Endodermal cell (in vitro differentiated cells): ENCODE data around the gene NPSR1. TPM values are rescaled to one million over a fixed set of nuclear protein-coding genes. Genes with fewer than 3 reads are reported as not detected.

Experiments used
- DNase-seq: peaks from one replicate; pipeline ENCODE4 v3.0.0-alpha.2; 2017
- H3K27ac ChIP-seq: 2 replicates; pipeline ENCODE4 v1.5.1; 2013; ENCODE audit warnings: mild to moderate bottlenecking, low read depth, low read length, moderate library complexity
- H3K27me3 ChIP-seq: 2 replicates; pipeline ENCODE4 v1.6.1; 2013; ENCODE audit warnings: mild to moderate bottlenecking, low read length, moderate library complexity; ENCODE audit not compliant: insufficient read depth, control insufficient read depth, poor library complexity, severe bottlenecking
- H3K36me3 ChIP-seq: 2 replicates; pipeline ENCODE4 v1.7.0; 2013; ENCODE audit warnings: mild to moderate bottlenecking, low read length, moderate library complexity; ENCODE audit not compliant: control insufficient read depth, insufficient read depth
- H3K4me1 ChIP-seq: one replicate; pipeline ENCODE4 v1.7.0; 2013; ENCODE audit warnings: low read length; ENCODE audit not compliant: control insufficient read depth, insufficient read depth
- H3K4me3 ChIP-seq: 2 replicates; pipeline ENCODE4 v1.5.1; 2013; ENCODE audit warnings: mild to moderate bottlenecking, low read length, moderate library complexity
- H3K9ac ChIP-seq: 2 replicates; pipeline ENCODE4 v1.6.1; 2013; ENCODE audit warnings: mild to moderate bottlenecking, low read length, moderate library complexity; ENCODE audit not compliant: poor library complexity, severe bottlenecking; ENCODE audit errors: extremely low read depth
- H3K9me3 ChIP-seq: 2 replicates; pipeline ENCODE4 v1.6.1; 2013; ENCODE audit warnings: mild to moderate bottlenecking, low read length, moderate library complexity; ENCODE audit not compliant: control insufficient read depth
- H3K27ac Mint-ChIP-seq: 2 replicates; pipeline ENCODE4 v1.8.0; 2020; ENCODE audit warnings: mixed read lengths
- H3K27me3 Mint-ChIP-seq: 2 replicates; pipeline ENCODE4 v1.8.0; 2021; ENCODE audit warnings: mild to moderate bottlenecking, mixed read lengths; ENCODE audit not compliant: insufficient read depth
- H3K36me3 Mint-ChIP-seq: 2 replicates; pipeline ENCODE4 v1.8.0; 2020; ENCODE audit warnings: low read depth, mixed read lengths
- H3K4me1 Mint-ChIP-seq: 2 replicates; pipeline ENCODE4 v1.8.0; 2020; ENCODE audit warnings: mixed read lengths
- H3K4me3 Mint-ChIP-seq: 2 replicates; pipeline ENCODE4 v1.8.0; 2020; ENCODE audit warnings: mild to moderate bottlenecking, moderate library complexity, mixed read lengths
- H3K9me3 Mint-ChIP-seq: 2 replicates; pipeline ENCODE4 v1.8.0; 2020; ENCODE audit warnings: mild to moderate bottlenecking, mixed read lengths
- CTCF ChIP-seq: fragments of 200-600 bp; sonication (generic); conservative IDR thresholded peaks from 2 replicates; pipeline ENCODE4 v1.5.0; 2021; ENCODE audit warnings: antibody characterized with exemption, mild to moderate bottlenecking
- WGBS, 2 experiments: methylation state at CpG; one replicate each; pipeline versions ENCODE4 v1.1.5 to v1.1.7; 2013; ENCODE audit warnings: missing lambda C conversion rate in 2 of 2, mixed read lengths in 1 of 2; ENCODE audit not compliant: insufficient coverage in 1 of 2, insufficient read length in 1 of 2; 5-methylcytosine and 5-hydroxymethylcytosine counted together
- total RNA-seq, 2 donors: library from RNA; stranded (reverse); fragmentation: NEBNext Ultra II Directional in 1 of 2; extraction: Animal tissue kit (Norgen Biotek cat#: 25700) in 1 of 2; gene quantifications; 2 replicates in 1 of 2; 3 replicates in 1 of 2; pipeline ENCODE4 v1.2.1, GENCODE V29; 2021

NPSR1 gene
- total RNA-seq, 2 donors from 2014 or later = not detected

GRCh38 chr7:34739651-34740300 is 81.8 kb downstream of the NPSR1 start:
- H3K4me3 Mint-ChIP-seq = no peak overlapping the region
- peaks cover 29% of the 10 kb centered on the region for H3K9me3 Mint-ChIP-seq
- H3K36me3 Mint-ChIP-seq = no peaks in the 10 kb centered on the region
- Histone ChIP-seq H3K27me3 (no peaks in the 10 kb centered on the region), H3K9me3 (peaks cover 30% of the 10 kb centered on the region), H3K9ac (no peak overlapping the region), H3K27ac (no peak overlapping the region), H3K4me1 (no peaks in the 10 kb centered on the region), H3K4me3 (no peak overlapping the region), H3K36me3 (no peaks in the 10 kb centered on the region)
- H3K27ac Mint-ChIP-seq = no peak overlapping the region
- WGBS, 2 experiments = 90 to 91% methylated on average over 3 to 5 of the region's 5 CpGs
- DNase-seq = no peak
- no peaks in the 10 kb centered on the region for H3K4me1 Mint-ChIP-seq
- H3K27me3 Mint-ChIP-seq = no peaks in the 10 kb centered on the region
- no peak for TF ChIP-seq CTCF

GRCh38 chr7:34740840-34741239 is 82.8 kb downstream of the NPSR1 start:
- peaks cover 30% of the 10 kb centered on the region for H3K9me3 ChIP-seq
- no peaks in the 10 kb centered on the region for H3K36me3 ChIP-seq
- no peaks in the 10 kb centered on the region for H3K27me3 ChIP-seq
- Mint-ChIP-seq H3K36me3 (no peaks in the 10 kb centered on the region), H3K4me3 (no peak overlapping the region), H3K27ac (no peak overlapping the region), H3K27me3 (no peaks in the 10 kb centered on the region), H3K9me3 (peaks cover 29% of the 10 kb centered on the region), H3K4me1 (no peaks in the 10 kb centered on the region)
- DNase-seq = no peak
- no peaks in the 10 kb centered on the region for H3K4me1 ChIP-seq
- no peak overlapping the region for H3K9ac ChIP-seq
- H3K4me3 ChIP-seq = no peak overlapping the region
- 80 to 86% methylated on average over 1 of the region's 1 CpG for WGBS, 2 experiments
- TF ChIP-seq CTCF = no peak
- no peak overlapping the region for H3K27ac ChIP-seq

GRCh38 chr7:34747176-34747781 is 89.3 kb downstream of the NPSR1 start:
- peaks cover 14% of the 10 kb centered on the region for H3K4me1 ChIP-seq
- H3K4me3 Mint-ChIP-seq = no peak overlapping the region
- peaks cover 12% of the 10 kb centered on the region for H3K9me3 Mint-ChIP-seq
- no peaks in the 10 kb centered on the region for H3K27me3 ChIP-seq
- no peak for DNase-seq
- no peak overlapping the region for H3K4me3 ChIP-seq
- 80 to 94% methylated on average over 3 to 8 of the region's 8 CpGs for WGBS, 2 experiments
- no peak overlapping the region for H3K27ac ChIP-seq
- H3K27me3 Mint-ChIP-seq = no peaks in the 10 kb centered on the region
- H3K36me3 Mint-ChIP-seq = no peaks in the 10 kb centered on the region
- no peak overlapping the region for H3K9ac ChIP-seq
- H3K9me3 ChIP-seq = peaks cover 12% of the 10 kb centered on the region
- H3K27ac Mint-ChIP-seq = no peak overlapping the region
- TF ChIP-seq CTCF = no peak
- H3K36me3 ChIP-seq = no peaks in the 10 kb centered on the region
- peaks cover 39% of the 10 kb centered on the region for H3K4me1 Mint-ChIP-seq
